Hematopoietic multipotent progenitor cell treated with erythropoietin and hydrocortisone succinate and interleukin-3 and kit ligand, for 15 days (in vitro differentiated cells): ENCODE results near the gene GBX1.

Source experiments
- DNase-seq: peaks from one replicate; pipeline ENCODE4 v3.0.0-alpha.2; 2015; ENCODE audit warnings: low spot score

The GBX1 gene

GRCh38 chr7:151139791-151140190, 27.7 kb downstream of the GBX1 start:
- no peak for DNase-seq

DNA sequence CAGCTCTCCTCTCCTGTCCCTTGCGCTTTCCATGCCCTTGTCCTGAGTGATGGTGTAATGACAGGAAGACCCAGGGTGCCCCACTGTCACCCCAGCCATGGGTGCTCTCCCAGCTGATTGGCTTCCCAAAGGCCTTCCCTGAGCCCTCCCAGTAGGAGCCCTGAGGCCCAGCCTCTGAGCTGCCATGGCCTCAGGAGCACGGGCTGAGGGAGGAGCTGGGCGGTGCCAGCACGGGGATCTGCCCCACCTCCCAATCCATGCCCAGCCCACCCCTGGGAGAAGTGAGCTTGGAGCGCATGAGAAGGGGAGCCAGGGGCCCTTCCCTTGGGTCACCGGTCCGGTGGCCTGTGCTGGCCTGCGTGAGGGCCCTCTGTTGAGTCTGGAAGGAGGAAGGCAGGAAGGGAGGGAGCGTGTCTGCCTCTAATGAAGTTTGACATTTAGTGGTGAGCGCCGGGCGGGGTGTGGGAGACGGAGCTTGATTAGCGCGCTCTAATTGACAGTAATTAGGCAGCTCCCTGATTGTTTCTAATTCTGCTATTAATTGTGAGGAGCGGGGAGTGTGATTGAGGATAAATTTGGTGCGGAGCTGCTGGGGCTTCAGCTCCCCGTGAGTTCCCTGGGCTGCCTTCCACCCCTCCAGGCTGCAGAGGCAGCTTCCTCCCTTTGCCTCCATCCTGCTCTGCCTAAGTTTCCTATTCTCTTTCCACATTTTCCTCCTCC, 28.3 kb downstream of the GBX1 start:
- DNase-seq: no peak

DNA sequence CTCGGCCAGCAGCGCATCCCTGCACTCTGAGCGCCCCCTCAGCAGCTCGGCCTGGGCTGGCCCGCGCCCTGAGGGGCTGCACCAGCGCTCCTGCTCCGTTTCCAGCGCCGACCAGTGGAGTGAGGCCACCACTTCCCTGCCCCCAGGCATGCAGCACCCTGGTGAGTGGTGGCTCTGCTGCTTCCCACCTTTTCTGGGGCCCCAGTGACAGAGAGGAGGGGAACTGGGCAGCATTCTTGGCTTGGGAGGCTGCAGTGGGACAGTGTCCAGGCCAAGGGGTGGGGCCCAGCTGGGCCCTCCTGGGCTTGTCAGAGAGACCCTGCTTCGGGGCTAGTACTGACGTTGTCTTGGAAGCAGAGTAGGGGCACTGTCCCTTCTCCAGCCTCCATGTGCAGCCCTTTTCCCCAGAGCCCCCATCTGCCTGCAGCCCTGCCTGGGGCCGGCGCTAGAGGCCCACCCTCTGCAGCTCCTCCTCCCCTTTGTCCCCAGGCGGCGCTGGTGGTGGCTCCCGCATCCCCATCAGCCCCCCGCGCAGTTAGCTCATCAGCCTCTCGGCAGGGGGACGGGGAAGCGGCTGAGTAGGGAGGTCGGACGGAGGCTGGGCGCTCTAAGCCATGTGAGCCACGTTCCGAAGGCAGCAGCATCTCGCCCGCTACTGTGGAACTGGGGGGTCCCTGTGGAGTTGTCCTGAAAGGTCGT, 29.2 kb downstream of the GBX1 start:
- no peak for DNase-seq

DNA sequence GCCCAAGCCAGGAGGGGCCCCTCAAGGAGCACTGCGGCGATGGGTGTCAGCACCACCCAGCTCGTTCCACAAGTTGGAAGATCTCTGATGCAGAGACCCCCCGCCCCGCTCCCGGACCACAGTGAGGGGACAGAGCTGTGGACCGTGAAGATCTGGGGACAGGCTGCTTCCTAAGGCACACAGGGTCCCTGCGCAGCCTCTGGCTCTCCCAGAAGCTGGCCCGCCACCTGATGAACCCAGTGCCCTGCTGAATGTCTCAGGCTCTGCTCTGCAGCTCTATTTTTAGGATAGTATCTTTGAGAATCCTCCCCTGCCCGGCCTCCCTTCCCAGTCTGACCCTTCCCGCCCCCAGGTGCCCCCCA, 29.7 kb downstream of the GBX1 start:
- DNase-seq: no peak

DNA sequence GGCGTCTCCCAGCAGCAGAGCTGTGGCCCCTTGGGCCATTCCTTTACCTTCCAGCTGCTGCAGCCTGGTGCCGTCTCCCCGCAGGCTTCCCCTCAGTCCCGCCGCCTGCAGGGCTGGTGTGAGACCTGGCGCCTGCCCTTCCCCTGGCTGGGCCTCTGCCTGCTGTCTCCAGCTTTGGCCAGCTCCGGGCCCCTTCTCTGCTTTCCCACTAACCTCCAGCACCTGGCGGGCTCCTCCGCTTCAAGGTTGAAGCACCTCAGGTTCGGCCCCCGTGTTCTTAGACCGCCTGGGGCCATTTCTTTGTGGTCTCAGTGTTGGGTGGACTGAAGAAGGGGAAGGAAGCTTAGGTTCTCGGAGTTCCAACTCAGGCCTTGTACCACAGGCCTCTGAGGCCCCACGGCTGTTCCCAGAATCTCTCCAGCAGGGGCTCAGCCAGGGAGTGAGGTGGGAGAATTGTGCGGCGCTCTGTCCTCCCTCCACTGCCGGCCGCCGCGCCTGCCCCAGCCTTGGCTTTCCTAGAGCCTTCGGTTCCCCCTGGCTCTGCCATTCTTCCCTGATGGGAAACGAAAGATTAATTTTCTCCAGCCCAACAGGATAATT, 30.3 kb downstream of the GBX1 start:
- no peak for DNase-seq

- DNase-seq: no peak
These were observed 31.3 kb downstream of the GBX1 start for GRCh38 chr7:151135866-151136843.

DNA sequence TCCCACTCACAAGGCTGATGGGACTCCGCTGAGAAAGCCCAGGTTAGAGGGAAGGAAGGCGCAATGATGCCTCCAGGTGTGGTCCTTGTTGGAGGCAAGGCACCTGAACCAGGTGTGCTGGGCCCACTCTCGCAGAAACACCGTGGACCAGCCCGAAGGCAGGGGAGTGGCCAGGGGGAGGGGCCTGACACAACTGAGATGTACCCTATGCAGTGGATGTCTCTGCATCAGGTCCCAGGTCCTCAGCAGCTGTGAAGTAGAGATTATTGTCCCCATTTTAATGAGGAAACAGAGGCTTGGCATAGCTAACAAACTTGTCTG, 32.0 kb downstream of the GBX1 start:
- no peak for DNase-seq

- no peak for DNase-seq
These were observed 32.6 kb downstream of the GBX1 start for GRCh38 chr7:151134743-151135524.

- DNase-seq: no peak
These were observed 33.3 kb downstream of the GBX1 start for GRCh38 chr7:151133986-151134742.

GRCh38 chr7:151133266-151133985, 34.1 kb downstream of the GBX1 start:
- no peak for DNase-seq

DNA sequence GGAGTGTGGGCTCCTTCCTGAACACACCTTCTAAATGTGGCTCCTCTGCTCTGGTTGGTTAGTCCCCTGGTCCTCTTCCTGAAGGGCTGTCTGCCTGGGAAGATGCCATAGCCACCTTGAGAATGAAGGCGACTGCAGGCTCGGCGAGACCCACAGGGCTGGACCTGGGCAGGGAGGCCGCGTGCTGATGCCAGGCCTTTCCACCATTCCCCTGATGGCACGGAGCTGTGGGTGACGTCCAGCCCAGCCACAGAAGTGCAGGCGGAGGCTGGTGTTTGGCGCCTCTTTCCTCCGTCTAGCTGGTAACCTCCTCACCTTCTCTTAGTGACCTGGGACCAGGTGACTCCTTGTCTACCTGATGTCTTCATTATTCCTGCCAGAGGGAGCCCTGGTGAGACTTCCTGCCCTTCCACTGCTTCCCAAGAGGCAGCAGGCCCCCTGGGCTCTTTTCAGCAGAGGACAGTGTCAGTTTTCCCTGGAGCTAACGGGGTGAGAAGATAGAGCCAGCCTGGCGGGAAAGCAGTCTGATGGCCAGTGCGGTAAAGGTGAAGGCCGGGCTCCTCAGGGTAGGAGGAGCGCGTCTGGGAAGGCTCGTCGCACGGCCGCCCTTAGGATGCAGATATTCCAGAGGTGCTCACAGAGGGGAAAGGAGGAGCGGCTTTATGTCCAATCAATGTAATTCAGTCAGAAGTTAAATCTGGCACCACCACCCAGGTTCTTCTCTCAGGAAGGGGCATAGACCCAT, 34.9 kb downstream of the GBX1 start:
- no peak for DNase-seq

DNA sequence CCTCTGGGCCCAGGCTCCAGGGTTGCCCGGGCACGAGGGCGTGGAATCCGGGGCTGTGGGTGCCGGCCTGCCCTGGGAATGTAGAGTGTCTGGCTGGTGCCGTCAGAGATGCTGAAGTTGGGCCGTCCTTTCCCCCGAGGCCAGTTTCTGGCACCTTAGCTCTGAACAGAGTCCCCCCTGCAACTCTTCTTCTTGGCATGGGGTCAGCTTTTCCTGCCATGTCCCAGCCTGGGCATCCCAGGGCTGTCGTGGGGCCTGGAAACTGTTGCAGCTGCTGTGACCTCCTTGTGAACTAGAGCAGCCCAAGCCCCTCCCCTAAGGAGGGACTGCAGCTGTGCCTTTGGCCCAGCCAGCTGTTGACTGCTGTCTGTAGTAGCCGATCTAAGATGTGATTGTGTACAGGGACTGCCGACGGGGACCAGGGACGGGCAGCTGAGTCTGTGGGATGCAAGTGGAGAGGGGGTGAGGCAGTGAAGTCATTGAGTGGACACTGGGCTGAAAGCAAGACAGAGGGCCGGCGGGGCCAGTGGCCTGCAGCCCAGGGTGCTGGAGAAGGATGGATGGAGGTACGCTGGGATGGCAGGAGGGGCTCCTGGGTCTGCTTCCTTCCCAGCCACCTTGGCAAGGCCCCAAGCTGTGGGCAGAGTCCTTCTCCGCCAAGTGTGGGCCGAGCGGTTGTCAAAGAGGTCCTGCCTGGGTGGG, 35.8 kb downstream of the GBX1 start:
- DNase-seq: no peak

GRCh38 chr7:151131224-151131591, 36.3 kb downstream of the GBX1 start:
- DNase-seq: no peak

DNA sequence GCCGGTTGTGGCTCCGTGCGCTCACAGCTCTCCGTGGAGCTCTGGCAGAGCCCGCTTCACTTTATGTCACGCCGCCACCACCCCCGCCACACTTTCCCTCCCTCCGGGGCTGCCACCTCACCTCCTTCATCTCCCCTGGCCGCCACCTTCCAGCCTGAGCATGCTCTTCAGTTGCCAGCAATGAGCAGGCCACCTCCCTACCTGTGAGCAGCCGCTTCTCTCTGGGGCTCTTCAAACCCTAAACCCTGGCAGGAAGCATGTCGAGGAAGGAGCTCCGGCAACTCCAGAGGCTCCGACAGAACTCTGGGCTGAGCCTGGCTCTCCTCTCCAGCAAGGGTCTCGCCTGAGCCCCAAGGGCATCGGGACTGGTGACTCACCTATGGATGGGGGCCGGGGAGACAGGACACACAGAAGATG, 36.7 kb downstream of the GBX1 start:
- DNase-seq: no peak

GRCh38 chr7:151129960-151130591, 37.4 kb downstream of the GBX1 start:
- no peak for DNase-seq

GRCh38 chr7:151129117-151129959, 38.2 kb downstream of the GBX1 start:
- DNase-seq: no peak

DNA sequence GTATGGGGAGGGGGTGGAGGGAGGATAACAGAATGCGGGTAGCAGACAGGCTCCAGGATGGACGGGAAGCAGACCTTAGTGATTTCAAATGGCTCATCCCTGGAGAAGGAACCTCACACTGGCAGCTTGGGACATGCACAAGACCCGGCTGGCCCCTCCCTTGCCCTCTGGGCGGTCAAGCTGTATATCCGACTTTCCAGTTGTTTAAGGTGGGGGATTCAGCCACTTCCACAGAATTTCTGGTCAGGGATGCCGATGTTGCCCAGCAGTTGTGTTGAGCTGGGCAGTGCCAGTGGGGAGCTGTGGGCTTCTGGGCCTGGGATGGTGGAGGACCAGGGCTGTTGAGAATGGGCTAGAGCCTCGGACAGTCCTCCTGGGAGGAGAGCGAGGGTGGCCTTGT, 38.8 kb downstream of the GBX1 start:
- no peak for DNase-seq
